WTC11 (cell line): ENCODE data around the gene DUT. TPM values are rescaled to one million over a fixed set of nuclear protein-coding genes. Genes with fewer than 3 reads are reported as not detected.

Experiments
- ATF1 ChIP-seq: sonication (generic); formaldehyde crosslinking; IDR thresholded peaks from 2 replicates; pipeline ENCODE4 v1.8.1; 2023; ENCODE audit warnings: mild to moderate bottlenecking, moderate library complexity, missing genetic modification reagents
- ATF6 ChIP-seq: sonication (generic); formaldehyde crosslinking; IDR thresholded peaks from 2 replicates; pipeline ENCODE4 v1.8.1; 2023; ENCODE audit warnings: mild to moderate bottlenecking, missing genetic modification reagents
- CBFB ChIP-seq: sonication (generic); formaldehyde crosslinking; IDR thresholded peaks from 2 replicates; pipeline ENCODE4 v1.8.1; 2022; ENCODE audit warnings: mild to moderate bottlenecking, low read depth, missing genetic modification reagents
- CREM ChIP-seq: sonication (generic); formaldehyde crosslinking; IDR thresholded peaks from 2 replicates; pipeline ENCODE4 v1.8.1; 2022; ENCODE audit warnings: mild to moderate bottlenecking, missing genetic modification reagents, moderate library complexity
- E2F1 ChIP-seq: sonication (generic); formaldehyde crosslinking; IDR thresholded peaks from 2 replicates; pipeline ENCODE4 v1.8.0; 2022; ENCODE audit warnings: mild to moderate bottlenecking, missing genetic modification reagents
- E2F5 ChIP-seq: sonication (generic); formaldehyde crosslinking; IDR thresholded peaks from 2 replicates; pipeline ENCODE4 v1.8.1; 2022; ENCODE audit warnings: mild to moderate bottlenecking, moderate library complexity, missing genetic modification reagents
- ETV6 ChIP-seq: sonication (generic); formaldehyde crosslinking; IDR thresholded peaks from 2 replicates; pipeline ENCODE4 v1.8.1; 2022; ENCODE audit warnings: mild to moderate bottlenecking, missing genetic modification reagents
- FOXK1 ChIP-seq: sonication (generic); formaldehyde crosslinking; IDR thresholded peaks from 2 replicates; pipeline ENCODE4 v1.8.0; 2022; ENCODE audit warnings: mild to moderate bottlenecking, moderate library complexity, missing genetic modification reagents
- FOXP4 ChIP-seq: sonication (generic); formaldehyde crosslinking; IDR thresholded peaks from 2 replicates; pipeline ENCODE4 v1.8.0; 2022; ENCODE audit warnings: mild to moderate bottlenecking, missing genetic modification reagents
- GRHL2 ChIP-seq: fragments of 250-450 bp; sonication (Bioruptor Pico); IDR thresholded peaks from 2 replicates; pipeline ENCODE4 v1.8.0; 2022; ENCODE audit warnings: mild to moderate bottlenecking, moderate library complexity; ENCODE audit not compliant: insufficient replicate concordance, severe bottlenecking
- IRF1 ChIP-seq: sonication (generic); formaldehyde crosslinking; IDR thresholded peaks from 2 replicates; pipeline ENCODE4 v1.8.0; 2023; ENCODE audit warnings: missing genetic modification reagents
- KAT7 ChIP-seq: sonication (generic); formaldehyde crosslinking; IDR thresholded peaks from 2 replicates; pipeline ENCODE4 v1.8.1; 2023; ENCODE audit warnings: missing genetic modification reagents, mild to moderate bottlenecking, borderline replicate concordance
- MAX ChIP-seq: sonication (generic); formaldehyde crosslinking; IDR thresholded peaks from 2 replicates; pipeline ENCODE4 v1.8.0; 2022; ENCODE audit warnings: mild to moderate bottlenecking, missing genetic modification reagents
- MXD4 ChIP-seq: fragments of 250-450 bp; sonication (Bioruptor Pico); IDR thresholded peaks from 2 replicates; pipeline ENCODE4 v1.8.0; 2021; ENCODE audit warnings: mild to moderate bottlenecking, moderate library complexity, borderline replicate concordance
- NFE2L1 ChIP-seq: sonication (generic); formaldehyde crosslinking; IDR thresholded peaks from 2 replicates; pipeline ENCODE4 v1.8.1; 2023; ENCODE audit warnings: missing genetic modification reagents
- RELA ChIP-seq: sonication (generic); formaldehyde crosslinking; IDR thresholded peaks from 2 replicates; pipeline ENCODE4 v1.8.1; 2022; ENCODE audit warnings: missing genetic modification reagents, mild to moderate bottlenecking, borderline replicate concordance
- RORB ChIP-seq: fragments of 250-450 bp; sonication (Bioruptor Pico); IDR thresholded peaks from 2 replicates; pipeline ENCODE4 v1.9.0; 2021; ENCODE audit warnings: mild to moderate bottlenecking
- TP53 ChIP-seq: sonication (generic); formaldehyde crosslinking; IDR thresholded peaks from 2 replicates; pipeline ENCODE4 v1.8.1; 2023; ENCODE audit warnings: mild to moderate bottlenecking, missing genetic modification reagents
- USF1 ChIP-seq: sonication (generic); formaldehyde crosslinking; IDR thresholded peaks from 2 replicates; pipeline ENCODE4 v1.8.0; 2022; ENCODE audit warnings: mild to moderate bottlenecking, missing genetic modification reagents
- ZMAT4 ChIP-seq: fragments of 250-450 bp; sonication (Bioruptor Pico); IDR thresholded peaks from 2 replicates; pipeline ENCODE4 v1.9.0; 2021; ENCODE audit warnings: mild to moderate bottlenecking
- ZNF263 ChIP-seq: sonication (generic); formaldehyde crosslinking; IDR thresholded peaks from 2 replicates; pipeline ENCODE4 v1.8.1; 2022; ENCODE audit warnings: low read depth, mild to moderate bottlenecking, moderate library complexity, missing genetic modification reagents
- ZNF317 ChIP-seq: sonication (generic); formaldehyde crosslinking; IDR thresholded peaks from 2 replicates; pipeline ENCODE4 v1.8.1; 2023; ENCODE audit warnings: low read depth, mild to moderate bottlenecking, moderate library complexity, missing genetic modification reagents, borderline replicate concordance
- ZNF416 ChIP-seq: fragments of 250-450 bp; sonication (Bioruptor Pico); IDR thresholded peaks from 2 replicates; pipeline ENCODE4 v1.9.0; 2021; ENCODE audit warnings: mild to moderate bottlenecking, inconsistent platforms
- ZNF532 ChIP-seq: fragments of 250-450 bp; sonication (Bioruptor Pico); IDR thresholded peaks from 2 replicates; pipeline ENCODE4 v1.9.0; 2021; ENCODE audit warnings: mild to moderate bottlenecking, borderline replicate concordance
- total RNA-seq: library from RNA; stranded (reverse); gene quantifications from 3 replicates; pipeline ENCODE4 v1.2.3, GENCODE V29; 2021

The DUT gene
- total RNA-seq, 1 experiment from 2014 or later = 204 TPM

GRCh38 chr15:48331796-48332641, 790 bp downstream of the DUT start (continued):
- TF ChIP-seq ETV6 (CRISPR knock-in tag) = no peak; the same call in 1 of the 2 replicates
- TF ChIP-seq TP53 (CRISPR knock-in tag) = no peak; the same call in 1 of the 2 replicates
- peak; percentile 80; the same call in 1 of the 2 replicates for TF ChIP-seq KAT7 (CRISPR knock-in tag)
- no peak for TF ChIP-seq RORB (CRISPR knock-in tag)
- 0 out of 2 replicates have a peak, but pooled peaks have one; percentile 35 for TF ChIP-seq IRF1 (CRISPR knock-in tag)
- no peak for TF ChIP-seq FOXP4
- no peak for TF ChIP-seq ZNF532 (CRISPR knock-in tag)
- no peak for TF ChIP-seq ZNF263
- TF ChIP-seq MXD4 = no peak
- TF ChIP-seq ATF1 (CRISPR knock-in tag) = peak; percentile 41; the same call in 1 of the 2 replicates
- no peak for TF ChIP-seq USF1 (CRISPR knock-in tag)
- TF ChIP-seq ZNF416 (CRISPR knock-in tag) = no peak
- no peak for TF ChIP-seq CREM (CRISPR knock-in tag)
- TF ChIP-seq E2F5 (CRISPR knock-in tag) = peak; percentile 96
- TF ChIP-seq E2F1 = peak; percentile 40; the same call in 1 of the 2 replicates
- TF ChIP-seq ZNF317 (CRISPR knock-in tag) = peak; percentile 21; the same call in 1 of the 2 replicates
- peak; percentile 45; the same call in 1 of the 2 replicates for TF ChIP-seq MAX (CRISPR knock-in tag)
- no peak for TF ChIP-seq ZMAT4
- peak; percentile 78; the same call in 1 of the 2 replicates for TF ChIP-seq NFE2L1
- peak; percentile 41; the same call in 1 of the 2 replicates for TF ChIP-seq RELA
- TF ChIP-seq GRHL2 (CRISPR knock-in tag) = no peak
- peak; percentile 72; the same call in 1 of the 2 replicates for TF ChIP-seq FOXK1 (CRISPR knock-in tag)
- TF ChIP-seq CBFB (CRISPR knock-in tag) = no peak
- TF ChIP-seq ATF6 (CRISPR knock-in tag) = 0 out of 2 replicates have a peak, but pooled peaks have one; percentile 10
